HepG2 (cell line): ENCODE measurements around the gene ARFGAP1.
A peak's percentile ranks its signal among the peaks of the same experiment; 100 is the strongest.

Source experiments
- HDAC6 ChIP-seq: fragments of 200-600 bp; sonication (generic); IDR thresholded peaks from 2 replicates; pipeline ENCODE4 v1.7.0; 2017; ENCODE audit warnings: mild to moderate bottlenecking, antibody characterized with exemption, low read length, low read depth
- MYC ChIP-seq: sonication (generic); formaldehyde crosslinking; IDR thresholded peaks from 2 replicates; pipeline ENCODE4 v1.9.0; 2021; ENCODE audit warnings: missing genetic modification reagents, borderline replicate concordance
- THYN1 ChIP-seq: sonication (generic); formaldehyde crosslinking; IDR thresholded peaks from 2 replicates; pipeline ENCODE4 v1.8.1; 2023; ENCODE audit warnings: low read depth, mild to moderate bottlenecking, moderate library complexity, missing genetic modification reagents, borderline replicate concordance
- ZNF446 ChIP-seq: sonication (generic); formaldehyde crosslinking; IDR thresholded peaks from 2 replicates; pipeline ENCODE4 v1.5.0; 2020; ENCODE audit warnings: mild to moderate bottlenecking, missing genetic modification reagents
- ZNF746 ChIP-seq: sonication (generic); formaldehyde crosslinking; IDR thresholded peaks from 2 replicates; pipeline ENCODE4 v1.8.0; 2022; ENCODE audit warnings: mild to moderate bottlenecking, missing genetic modification reagents
- TF ChIP-seq, protein P1 (sequence below): sonication (generic); formaldehyde crosslinking; IDR thresholded peaks from 2 replicates; pipeline ENCODE4 v1.5.0; 2020; ENCODE audit warnings: mild to moderate bottlenecking, missing genetic modification reagents, moderate library complexity

DNA sequence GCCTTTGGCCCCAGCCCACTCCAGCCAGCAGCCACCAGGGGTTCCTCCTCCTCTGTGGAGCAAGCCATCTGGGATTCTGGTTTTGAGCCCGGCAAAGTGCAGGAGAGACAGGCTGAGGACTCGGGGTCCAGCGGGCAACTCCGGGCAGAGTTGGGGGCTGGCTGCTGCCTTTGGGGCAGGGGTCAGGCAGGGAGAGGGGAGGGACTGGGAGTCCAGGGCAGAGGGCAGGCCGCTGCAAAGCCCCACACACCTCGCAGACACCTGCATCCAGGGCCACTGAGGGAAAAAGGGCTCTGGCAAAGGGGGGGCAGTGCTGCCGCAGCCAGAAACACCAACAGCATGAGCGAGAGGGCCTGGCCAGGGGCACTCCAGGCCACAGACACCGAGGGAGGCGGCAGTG, 28.1 kb upstream of the ARFGAP1 start:
- TF ChIP-seq ZNF746 (CRISPR knock-in tag): no peak
- TF ChIP-seq MYC (CRISPR knock-in tag): no peak
- no peak for TF ChIP-seq ZNF446
- TF ChIP-seq HDAC6: no peak
- TF ChIP-seq, protein P1, sequence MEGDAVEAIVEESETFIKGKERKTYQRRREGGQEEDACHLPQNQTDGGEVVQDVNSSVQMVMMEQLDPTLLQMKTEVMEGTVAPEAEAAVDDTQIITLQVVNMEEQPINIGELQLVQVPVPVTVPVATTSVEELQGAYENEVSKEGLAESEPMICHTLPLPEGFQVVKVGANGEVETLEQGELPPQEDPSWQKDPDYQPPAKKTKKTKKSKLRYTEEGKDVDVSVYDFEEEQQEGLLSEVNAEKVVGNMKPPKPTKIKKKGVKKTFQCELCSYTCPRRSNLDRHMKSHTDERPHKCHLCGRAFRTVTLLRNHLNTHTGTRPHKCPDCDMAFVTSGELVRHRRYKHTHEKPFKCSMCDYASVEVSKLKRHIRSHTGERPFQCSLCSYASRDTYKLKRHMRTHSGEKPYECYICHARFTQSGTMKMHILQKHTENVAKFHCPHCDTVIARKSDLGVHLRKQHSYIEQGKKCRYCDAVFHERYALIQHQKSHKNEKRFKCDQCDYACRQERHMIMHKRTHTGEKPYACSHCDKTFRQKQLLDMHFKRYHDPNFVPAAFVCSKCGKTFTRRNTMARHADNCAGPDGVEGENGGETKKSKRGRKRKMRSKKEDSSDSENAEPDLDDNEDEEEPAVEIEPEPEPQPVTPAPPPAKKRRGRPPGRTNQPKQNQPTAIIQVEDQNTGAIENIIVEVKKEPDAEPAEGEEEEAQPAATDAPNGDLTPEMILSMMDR (CRISPR knock-in tag): 0 out of 2 replicates have a peak, but pooled peaks have one; percentile 23
- TF ChIP-seq THYN1 (CRISPR knock-in tag): no peak
